ENCODE measurements around the gene SH3D19. TPM values are rescaled to one million over a fixed set of nuclear protein-coding genes. Genes with fewer than 3 reads are reported as not detected.

Gene SH3D19
- total RNA-seq, 4 donors from 2014 or later, result 35.6 to 73.1 (median 50.5) TPM

- intact Hi-C loops (cut with DNase I; ENCODE audit: low total_unique reads), result no loop called here
- Histone ChIP-seq H3K27me3 (no peaks in the 10 kb centered on the region), H3K27ac (no peak overlapping the region), H3K4me1 (peaks cover 0 to 4% of the 10 kb centered on the region in 2 donors), H3K36me3 (peaks cover 0 to 54% of the 10 kb centered on the region in 2 donors), H3K4me3 (no peak overlapping the region), H3K9me3 (no peaks in the 10 kb centered on the region)
- ATAC-seq (no peak), DNase-seq (no peak)
- in situ Hi-C loops (cut with MboI; ENCODE audit: low sequenced_read_pairs in 4 of 4), result no loop called here
- no peak for TF ChIP-seq CTCF (IDR thresholded peaks at IDR 0.05 in 4 of 5, conservative IDR thresholded peaks at IDR 0.05 in 1 of 5)
- TF ChIP-seq POLR2A (IDR thresholded peaks at IDR 0.05), result no peak
Measured at GRCh38 chr4:151148261-151148660, 177.1 kb downstream of the SH3D19 start.

GRCh38 chr4:151147000-151147399 lies 178.4 kb downstream of the SH3D19 start:
- in situ Hi-C loops (cut with MboI; ENCODE audit: low sequenced_read_pairs in 4 of 4), result no loop called here
- peaks cover 0 to 4% of the 10 kb centered on the region in 2 donors for H3K4me1 ChIP-seq
- H3K4me3 ChIP-seq, result no peak overlapping the region
- intact Hi-C loops (cut with DNase I; ENCODE audit: low total_unique reads), result no loop called here
- no peak for ATAC-seq
- DNase-seq, result no peak
- no peak overlapping the region for H3K27ac ChIP-seq
- no peaks in the 10 kb centered on the region for H3K9me3 ChIP-seq
- H3K36me3 ChIP-seq, result peaks cover 0 to 63% of the 10 kb centered on the region in 2 donors
- no peaks in the 10 kb centered on the region for H3K27me3 ChIP-seq
- TF ChIP-seq CTCF (IDR thresholded peaks at IDR 0.05 in 4 of 5, conservative IDR thresholded peaks at IDR 0.05 in 1 of 5) (no peak), POLR2A (IDR thresholded peaks at IDR 0.05) (no peak)

DNA sequence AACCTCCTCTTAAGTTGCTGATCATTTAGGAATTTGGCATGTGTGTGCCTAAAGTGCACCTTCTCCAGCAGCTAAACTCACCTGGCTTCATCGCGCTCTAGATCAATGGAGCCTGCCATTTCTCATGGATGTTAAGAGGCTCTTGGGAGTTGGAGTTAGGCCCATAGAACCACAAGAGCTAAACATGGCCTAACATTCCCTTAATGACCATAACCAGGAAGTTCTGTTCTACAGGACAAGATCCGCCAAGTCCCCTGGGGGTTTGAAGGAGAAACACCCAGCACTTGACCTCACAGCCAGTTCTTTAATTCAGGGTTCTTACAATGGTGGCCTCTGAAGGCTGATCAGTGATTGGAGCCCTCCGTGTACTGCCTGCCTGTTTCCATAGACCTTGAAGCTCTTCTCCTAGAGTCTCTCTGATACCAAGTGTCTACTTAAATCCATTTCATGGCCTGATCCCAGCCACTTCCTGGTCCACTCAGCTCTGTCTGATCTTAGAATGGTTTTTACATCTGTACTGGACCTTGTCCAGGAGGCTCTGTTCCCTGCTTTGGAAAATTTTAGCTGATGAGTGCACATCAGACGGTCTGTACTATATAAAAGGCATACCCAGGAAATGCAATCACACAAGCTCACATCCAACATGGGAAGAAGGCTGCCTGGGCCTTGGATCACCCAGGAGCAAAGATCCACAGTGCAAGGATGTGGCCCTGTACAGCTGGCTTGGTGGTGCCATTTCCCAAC lies 180.9 kb downstream of the SH3D19 start:
- Histone ChIP-seq H3K36me3 (peaks cover 0 to 83% of the 10 kb centered on the region in 2 donors), H3K27ac (peak overlapping the region in 3 of 4 donors; percentile 7 to 24 (median 16)), H3K4me1 (peaks cover 0 to 4% of the 10 kb centered on the region in 2 donors), H3K9me3 (no peaks in the 10 kb centered on the region), H3K27me3 (no peaks in the 10 kb centered on the region), H3K4me3 (no peak overlapping the region)
- TF ChIP-seq POLR2A (IDR thresholded peaks at IDR 0.05) (no peak), CTCF (IDR thresholded peaks at IDR 0.05 in 4 of 5, conservative IDR thresholded peaks at IDR 0.05 in 1 of 5) (no peak)
- DNase-seq (no peak), ATAC-seq (no peak)
- in situ Hi-C loops (cut with MboI; ENCODE audit: low sequenced_read_pairs in 4 of 4) (no loop called here), intact Hi-C loops (cut with DNase I; ENCODE audit: low total_unique reads) (no loop called here)

- Histone ChIP-seq H3K36me3 (peaks cover 0 to 81% of the 10 kb centered on the region in 2 donors), H3K4me3 (no peak overlapping the region), H3K27me3 (no peaks in the 10 kb centered on the region), H3K9me3 (no peaks in the 10 kb centered on the region), H3K27ac (no peak overlapping the region), H3K4me1 (peaks cover 0 to 4% of the 10 kb centered on the region in 2 donors)
- ATAC-seq, result no peak
- in situ Hi-C loops (cut with MboI; ENCODE audit: low sequenced_read_pairs in 4 of 4), result no loop called here
- intact Hi-C loops (cut with DNase I; ENCODE audit: low total_unique reads), result no loop called here
- TF ChIP-seq POLR2A (IDR thresholded peaks at IDR 0.05) (no peak), CTCF (IDR thresholded peaks at IDR 0.05 in 4 of 5, conservative IDR thresholded peaks at IDR 0.05 in 1 of 5) (no peak)
- no peak for DNase-seq
Measured at GRCh38 chr4:151143811-151144210, 181.6 kb downstream of the SH3D19 start.
